Fibroblast of skin of right quadriceps (primary cell): Measurements from ENCODE around the gene MUC3A.
"Not testable (repeated sequence)": the region's sequence is repeated elsewhere in the genome, so short reads cannot be mapped to it uniquely, and the experiment has no call there.

Experiments used
- DNase-seq: peaks from one replicate; pipeline ENCODE4 v3.0.0-alpha.2; 2013

The MUC3A gene, protein sequence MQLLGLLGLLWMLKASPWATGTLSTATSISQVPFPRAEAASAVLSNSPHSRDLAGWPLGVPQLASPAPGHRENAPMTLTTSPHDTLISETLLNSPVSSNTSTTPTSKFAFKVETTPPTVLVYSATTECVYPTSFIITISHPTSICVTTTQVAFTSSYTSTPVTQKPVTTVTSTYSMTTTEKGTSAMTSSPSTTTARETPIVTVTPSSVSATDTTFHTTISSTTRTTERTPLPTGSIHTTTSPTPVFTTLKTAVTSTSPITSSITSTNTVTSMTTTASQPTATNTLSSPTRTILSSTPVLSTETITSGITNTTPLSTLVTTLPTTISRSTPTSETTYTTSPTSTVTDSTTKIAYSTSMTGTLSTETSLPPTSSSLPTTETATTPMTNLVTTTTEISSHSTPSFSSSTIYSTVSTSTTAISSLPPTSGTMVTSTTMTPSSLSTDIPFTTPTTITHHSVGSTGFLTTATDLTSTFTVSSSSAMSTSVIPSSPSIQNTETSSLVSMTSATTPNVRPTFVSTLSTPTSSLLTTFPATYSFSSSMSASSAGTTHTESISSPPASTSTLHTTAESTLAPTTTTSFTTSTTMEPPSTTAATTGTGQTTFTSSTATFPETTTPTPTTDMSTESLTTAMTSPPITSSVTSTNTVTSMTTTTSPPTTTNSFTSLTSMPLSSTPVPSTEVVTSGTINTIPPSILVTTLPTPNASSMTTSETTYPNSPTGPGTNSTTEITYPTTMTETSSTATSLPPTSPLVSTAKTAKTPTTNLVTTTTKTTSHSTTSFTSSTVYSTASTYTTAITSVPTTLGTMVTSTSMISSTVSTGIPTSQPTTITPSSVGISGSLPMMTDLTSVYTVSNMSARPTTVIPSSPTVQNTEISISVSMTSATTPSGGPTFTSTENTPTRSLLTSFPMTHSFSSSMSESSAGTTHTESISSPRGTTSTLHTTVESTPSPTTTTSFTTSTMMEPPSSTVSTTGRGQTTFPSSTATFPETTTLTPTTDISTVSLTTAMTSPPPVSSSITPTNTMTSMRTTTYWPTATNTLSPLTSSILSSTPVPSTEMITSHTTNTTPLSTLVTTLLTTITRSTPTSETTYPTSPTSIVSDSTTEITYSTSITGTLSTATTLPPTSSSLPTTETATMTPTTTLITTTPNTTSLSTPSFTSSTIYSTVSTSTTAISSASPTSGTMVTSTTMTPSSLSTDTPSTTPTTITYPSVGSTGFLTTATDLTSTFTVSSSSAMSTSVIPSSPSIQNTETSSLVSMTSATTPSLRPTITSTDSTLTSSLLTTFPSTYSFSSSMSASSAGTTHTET (N-terminal part only)

DNA sequence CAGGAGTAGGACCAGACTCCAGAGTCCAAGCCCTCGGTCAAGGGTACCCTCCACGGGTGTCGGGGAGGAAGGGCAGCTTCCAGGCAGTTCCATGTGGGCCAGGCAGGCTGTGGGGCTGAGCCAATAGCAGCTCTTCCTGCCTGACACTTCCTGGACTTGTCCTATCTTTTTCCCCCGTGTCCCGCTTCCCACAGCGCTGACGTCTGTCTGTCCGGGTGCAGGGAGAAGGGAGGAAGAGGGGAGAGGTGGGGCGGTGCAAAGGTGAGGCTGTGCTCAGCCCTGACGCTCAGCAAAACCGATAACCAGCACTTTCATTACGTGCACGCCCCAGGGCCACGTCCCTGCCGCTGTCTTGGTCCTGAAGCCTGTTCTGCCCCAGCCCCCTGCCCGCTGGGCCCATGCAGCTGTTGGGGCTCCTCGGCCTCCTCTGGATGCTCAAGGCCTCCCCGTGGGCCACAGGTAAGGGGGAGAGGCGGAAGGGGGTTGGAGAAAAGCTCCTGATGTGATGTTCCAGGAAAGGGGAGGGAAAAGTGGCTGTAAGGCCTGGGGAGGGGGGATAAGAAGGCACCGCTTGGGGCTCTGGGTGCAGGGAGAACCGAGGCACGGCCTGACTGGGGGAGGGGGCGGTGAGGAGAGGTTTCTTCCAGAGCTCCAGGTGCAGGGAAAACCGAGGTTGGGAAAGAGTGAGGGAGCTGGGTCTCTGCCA, at the start of gene MUC3A:
TSS of gene MUC3A (plus strand) at position 308 of the 706 bp plus-strand sequence. CDS start at position 399, 91 bp downstream.
- no peak for DNase-seq

DNA sequence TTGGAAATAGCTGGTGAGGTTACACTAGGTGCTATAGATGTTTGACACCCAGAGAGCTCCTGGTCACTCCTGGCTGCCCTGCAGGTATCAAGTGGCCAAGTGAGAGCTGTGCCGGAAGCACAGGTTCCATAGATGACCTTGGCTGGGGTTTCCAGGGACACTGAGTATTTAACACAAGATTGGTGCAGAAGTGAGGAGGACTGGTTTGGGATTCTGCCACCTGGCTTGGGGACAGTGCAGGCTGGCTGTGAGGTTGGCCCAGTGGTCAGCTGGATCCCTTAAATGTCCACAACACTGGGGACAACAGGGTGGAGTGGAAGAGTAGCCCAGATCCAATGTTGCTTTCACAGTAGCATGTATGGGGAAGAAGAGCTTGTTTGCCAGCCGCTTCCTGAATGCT, 48.4 kb upstream of the MUC3A start:
- no peak for DNase-seq

DNA sequence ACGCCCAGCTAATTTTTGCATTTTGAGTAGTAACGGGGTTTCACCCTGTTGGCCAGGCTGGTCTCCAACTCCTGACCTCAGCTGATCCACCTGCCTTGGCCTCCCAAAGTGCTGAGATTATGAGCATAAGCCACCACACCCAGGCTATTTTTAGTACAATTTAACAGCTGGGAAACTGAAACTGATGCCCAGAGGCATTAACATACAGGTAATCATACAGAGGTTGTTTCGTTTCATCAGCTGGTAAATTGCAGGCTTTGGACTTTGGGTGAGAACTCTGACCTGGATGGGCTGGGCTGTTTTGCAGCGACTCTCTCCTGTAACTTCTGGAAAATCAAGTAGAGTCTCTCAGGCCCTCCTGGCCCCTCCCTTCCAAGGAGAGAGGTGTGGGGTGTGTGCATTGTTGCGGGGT, 47.4 kb upstream of the MUC3A start:
- no peak for DNase-seq

DNA sequence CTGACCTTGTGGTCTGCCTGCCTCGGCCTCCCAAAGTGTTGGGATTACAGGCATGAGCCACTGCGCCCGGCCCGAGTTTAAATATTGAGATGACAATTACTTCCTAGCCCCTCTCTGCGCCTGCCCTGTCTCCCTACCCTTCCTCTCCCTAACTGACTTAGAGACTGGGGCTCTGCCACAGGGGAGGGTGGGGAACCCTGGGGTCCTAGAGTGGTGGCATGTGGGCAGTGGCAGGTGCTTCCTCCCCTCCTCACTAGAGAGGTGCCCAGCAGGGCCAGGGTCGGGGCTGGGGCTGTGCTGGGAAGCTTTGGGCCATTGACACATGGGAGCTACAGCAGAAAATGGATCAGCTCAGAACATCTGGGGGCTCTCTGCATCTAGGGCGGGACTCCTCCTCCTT, 46.7 kb upstream of the MUC3A start:
- DNase-seq = no peak

DNA sequence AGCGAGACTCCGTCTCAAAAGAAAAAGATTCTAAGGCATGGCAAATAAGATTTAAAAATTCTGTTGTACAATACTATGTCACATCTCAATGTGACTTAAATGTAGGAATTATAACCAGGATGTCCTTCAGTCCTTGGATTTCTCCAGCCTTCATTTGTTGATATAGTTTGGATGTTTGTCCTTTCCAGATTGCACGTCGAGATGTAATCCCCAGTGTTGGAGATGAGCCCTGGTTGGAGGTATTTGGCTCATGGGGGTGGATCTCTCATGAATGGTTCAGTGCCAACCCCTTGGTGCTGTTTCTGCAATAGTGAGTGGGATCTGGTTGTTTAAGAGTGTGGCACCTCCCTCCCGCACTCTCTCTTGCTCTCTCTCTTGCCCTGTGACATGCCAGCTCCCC, 40.8 kb upstream of the MUC3A start:
- DNase-seq = no peak

DNA sequence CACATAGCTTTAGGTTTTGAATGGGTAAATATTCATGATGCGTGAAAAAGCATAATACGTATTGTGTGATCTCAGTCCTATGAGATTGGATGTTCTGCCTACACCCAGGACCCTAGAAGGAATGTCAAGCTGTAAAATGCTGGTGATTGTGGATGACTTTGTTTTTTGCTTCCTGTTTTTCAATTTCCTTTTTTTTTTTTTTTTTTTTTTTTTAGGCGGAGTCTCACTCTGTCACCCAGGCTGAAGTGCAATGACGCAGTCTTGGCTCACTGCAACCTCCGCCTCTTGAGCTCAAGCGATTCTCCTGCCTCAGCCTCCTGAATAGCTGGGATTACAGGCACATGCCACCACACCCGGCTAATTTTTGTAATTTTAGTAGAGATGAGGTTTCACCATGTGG, 38.9 kb upstream of the MUC3A start:
- DNase-seq = not testable (repeated sequence)

DNA sequence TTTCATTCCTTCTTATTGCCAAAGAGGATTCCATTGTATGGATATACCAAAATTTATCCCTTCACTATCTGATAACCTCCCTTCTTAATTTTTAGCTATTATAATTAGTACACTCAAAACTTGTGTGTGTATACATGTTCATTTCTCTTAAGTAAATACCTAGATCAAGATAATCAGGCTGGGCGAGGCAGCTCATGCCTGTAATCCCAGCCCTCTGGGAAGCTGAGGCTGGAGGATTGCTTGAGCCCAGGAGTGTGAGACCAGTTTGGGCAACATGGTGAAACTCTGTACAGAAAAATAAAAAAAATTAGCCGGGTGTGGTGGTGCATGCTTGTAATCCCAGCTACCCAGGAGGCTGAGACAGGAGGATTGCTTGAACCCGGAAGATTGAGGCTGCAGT, 37.9 kb upstream of the MUC3A start:
- no peak for DNase-seq

DNA sequence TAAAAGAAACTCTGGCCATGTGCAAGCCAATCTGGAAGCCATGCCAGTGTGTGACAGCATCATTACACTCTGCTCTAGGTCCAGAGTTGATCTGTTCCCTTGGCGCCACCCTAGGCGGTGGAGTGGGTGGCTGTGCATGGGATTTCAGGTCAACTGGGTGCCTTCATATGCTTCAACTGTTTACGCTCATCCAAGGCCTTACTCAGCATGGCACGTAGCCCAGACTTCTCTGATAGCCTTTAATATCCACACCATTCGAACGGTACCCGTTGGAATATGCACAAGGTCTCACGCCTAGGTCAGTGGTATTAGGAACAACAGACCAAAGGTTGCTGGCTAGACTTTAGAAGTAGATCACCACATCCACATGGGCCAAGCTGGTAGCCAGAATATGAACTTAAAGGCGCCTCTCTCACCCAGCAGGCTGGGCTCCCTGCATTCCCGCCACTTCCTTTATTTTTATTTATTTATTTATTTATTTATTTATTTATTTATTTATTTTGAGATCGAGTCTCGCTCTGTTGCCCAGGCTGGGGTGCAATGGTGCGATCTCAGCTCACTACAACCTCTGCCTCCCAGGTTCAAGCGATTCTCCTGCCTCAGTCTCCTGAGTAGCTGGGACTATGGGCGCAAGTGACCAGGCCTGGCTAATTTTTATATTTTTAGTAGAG, 35.0 kb upstream of the MUC3A start:
- no peak for DNase-seq

DNA sequence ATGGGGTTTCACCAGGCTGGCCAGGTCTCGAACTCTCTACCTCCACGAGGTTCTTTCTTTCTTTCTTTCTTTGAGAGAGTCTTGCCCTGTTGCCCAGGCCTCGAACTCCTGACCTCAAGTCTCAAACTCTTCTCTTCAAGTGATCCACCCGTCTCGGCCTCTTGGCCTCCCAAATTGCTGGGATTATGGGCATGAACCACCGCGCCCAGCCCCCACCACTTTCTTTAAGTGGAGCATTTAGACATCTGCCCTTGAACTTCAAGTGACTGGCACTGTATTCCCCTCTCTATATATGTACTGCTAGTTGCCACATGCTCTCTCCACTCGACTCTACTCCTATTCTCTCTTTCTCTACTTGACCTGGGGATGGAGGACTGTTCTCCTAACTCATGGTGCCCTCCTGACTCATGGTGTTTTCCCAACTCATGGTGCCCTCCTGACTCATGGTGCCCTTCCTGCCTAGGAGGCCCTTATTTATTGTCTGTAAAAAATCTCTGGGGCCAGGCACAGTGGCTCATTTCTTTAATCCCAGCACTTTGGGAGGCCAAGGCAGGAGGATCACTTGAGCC, 34.4 kb upstream of the MUC3A start:
- no peak for DNase-seq

DNA sequence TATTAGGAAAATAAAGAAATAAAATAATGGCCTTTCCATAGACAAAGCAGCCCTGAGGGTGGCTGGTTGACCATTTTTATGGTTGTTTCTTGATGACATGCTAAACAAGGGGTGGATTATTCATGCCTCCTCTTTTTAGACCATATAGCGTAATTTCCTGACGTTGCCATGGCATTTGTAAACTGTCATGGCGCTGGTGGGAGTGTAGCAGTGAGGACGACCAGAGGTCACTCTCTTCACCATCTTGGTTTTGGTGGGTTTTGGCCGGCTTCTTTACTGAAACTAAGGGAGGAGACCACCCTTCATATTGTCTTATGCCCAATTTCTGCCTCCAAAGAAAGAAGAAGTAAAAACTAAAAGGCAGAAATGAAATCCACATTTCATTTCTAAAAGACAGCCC, 30.0 kb upstream of the MUC3A start:
- DNase-seq = not testable (repeated sequence)

DNA sequence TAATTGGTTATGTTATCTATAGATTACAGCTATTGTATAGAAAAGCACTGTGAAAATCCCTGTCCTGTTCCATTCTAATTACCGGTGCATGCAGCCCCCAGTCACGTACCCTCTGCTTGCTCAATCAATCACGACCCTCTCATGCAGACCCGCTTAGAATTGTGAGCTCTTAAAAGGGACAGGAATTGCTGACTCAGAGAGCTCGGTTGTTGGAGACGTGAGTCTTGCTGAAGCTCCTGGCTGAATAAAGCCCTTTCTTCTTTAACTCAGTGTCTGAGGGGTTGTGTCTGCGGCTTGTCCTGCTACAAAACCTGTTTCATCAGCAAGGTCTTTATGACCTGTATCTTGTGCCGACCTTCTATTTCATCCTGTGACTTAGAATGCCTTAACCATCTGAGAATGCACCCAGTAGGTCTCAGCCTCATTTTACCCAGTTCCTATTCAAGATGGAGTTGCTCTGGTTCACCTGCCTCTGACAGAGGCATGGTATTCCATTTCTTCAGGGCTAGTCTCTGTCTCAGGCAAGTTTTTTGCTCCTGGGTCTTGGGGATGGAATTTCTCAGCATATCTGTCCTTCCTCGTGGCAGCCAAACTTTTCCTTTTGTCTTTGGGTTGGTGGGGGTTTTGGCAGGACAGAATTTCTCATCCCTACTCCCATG, 29.4 kb upstream of the MUC3A start:
- DNase-seq = not testable (repeated sequence)

DNA sequence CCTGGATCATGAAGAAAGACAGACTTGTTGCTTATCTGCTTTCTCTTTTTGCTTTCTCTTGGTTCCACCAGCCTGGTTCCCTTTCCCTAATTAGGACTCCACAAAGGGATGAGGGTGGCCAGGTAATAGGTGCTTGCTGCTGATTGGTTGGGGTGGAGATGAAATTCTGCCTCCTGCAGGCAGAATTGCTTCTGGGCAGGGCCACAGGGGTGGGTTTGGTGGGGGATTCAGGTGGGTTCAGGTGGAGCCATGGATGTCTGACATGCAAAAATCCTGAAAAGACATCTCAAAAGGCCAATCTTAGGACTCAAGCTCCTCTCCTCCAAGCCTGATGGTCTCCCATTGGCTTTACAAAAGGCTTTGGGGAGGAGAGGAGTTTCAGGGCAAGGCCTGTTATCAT, 28.3 kb upstream of the MUC3A start:
- no peak for DNase-seq

DNA sequence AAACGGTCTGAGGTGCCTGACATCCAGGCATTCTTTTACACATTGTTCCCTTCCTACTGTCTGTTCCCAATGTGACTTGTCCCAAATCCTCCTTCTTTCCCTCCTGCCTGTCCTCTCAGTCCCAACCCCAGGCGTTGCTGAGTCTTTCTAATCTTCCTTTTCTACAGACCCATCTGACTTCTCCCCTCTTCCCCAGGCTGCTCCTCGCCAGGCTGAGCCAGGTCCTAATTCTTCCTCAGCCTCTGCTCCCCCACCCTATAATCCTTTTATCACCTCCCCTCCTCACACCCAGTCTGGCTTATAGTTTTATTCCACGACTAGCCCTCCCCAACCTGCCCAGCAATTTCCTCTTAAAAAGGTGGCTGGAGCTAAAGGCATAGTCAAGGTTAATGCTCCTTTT, 25.7 kb upstream of the MUC3A start:
- DNase-seq = not testable (repeated sequence)

DNA sequence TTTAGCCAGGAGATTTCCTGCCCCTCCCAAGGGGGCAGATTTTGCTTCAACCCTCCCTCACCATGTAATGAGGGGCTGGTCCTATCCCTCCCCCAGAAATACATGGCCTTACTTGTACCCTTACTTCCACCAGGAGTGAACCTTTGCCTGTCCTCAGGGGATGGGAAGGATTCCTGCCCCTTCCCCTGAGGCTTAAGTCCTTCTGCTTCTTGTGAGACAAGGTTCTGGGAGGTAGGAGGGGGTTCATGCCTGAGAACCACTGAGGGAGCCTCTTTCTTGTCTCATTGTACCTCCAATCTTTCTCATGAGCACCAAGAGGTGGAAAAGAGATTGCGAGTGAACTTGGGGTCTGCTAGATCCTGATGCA, 19.5 kb upstream of the MUC3A start:
- DNase-seq = no peak

DNA sequence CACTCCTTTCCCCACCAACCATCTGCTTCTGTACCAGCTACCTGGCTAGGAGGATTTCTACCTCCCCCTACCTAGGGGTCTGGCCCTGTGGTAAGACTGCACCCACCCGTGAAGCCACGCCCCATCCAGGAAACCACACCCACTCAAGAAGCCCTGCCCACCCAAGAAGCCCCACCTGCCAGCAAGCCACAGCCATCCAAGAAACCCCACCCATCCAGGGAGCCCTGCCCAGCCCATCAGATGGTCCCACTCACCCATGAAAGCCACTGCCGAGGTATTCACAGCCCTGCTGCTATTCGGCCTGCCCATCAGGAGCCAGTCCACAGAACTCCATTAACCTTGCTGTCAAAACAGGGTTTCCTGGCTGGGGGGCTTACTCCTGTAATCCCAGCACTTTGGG, 15.6 kb upstream of the MUC3A start:
- DNase-seq = no peak

DNA sequence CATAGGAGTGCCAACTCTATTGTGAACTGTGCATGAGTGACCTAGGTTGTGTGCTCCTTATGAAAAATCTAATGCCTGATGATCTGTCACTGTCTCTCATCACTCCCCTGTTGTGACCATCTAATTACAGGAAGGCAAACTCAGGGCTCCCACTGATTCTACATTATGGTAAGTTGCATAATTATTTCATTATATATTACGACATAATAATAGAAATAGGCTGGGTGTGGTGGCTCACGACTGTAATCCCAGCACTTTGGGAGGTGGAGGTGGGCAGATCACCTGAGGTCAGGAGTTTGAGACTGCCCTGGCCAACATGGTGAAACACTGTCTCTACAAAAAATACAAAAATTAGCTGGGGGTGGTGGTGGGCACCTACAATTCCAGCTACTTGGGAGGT, 14.0 kb upstream of the MUC3A start:
- DNase-seq = not testable (repeated sequence)

DNA sequence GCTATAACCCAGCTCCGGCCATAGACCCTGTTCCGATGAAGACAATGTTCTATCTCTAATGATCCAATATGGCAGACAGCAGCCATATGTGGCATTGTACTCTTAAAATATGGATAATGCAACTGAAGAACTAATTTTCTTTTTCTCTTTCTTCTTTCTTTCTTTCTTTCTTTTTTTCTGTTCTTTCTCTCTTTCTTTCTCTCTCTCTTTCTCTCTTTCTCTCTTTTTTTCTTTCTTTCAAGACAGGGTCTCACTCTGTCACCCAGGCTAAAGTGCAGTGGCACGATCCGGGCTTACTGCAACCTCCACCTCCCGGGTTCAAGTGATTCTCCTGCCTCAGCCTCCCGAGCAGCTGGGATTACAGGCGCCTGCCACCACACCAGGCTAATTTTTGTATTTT, 13.2 kb upstream of the MUC3A start:
- DNase-seq = not testable (repeated sequence)

DNA sequence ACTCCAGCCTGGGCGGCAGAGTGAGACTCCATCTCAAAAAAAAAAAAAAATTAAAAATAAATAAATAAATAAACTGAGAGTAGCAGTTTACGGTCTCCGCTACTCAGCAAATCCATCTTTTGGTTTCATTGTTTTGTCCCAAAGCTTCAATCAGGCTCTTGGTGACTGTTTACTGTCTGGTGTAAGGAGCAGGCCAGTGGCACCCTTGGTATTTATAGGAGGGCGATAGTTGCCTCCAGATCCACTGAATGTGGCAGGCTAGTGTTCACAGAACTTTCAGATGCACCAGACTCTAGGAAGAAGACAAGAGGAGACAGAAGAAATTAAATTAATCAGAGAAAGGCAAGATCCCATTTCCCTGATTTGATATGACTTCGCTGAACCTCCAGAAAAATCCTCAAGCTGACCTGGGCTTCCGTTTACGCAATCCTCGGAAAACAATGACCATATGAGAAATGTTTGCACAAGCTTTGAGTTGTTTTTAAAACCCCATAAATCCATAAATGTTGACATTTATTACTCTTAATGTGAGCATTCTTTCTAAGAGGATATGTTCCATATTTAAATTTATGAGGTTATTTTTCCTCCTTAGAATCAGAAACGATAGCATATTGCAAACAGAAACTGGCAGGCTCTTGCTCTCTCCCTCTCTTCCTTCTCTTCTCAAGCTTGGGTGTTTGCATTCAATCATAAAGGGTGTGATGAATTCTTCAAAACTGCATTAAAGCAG, 7.1 kb upstream of the MUC3A start:
- DNase-seq = no peak

DNA sequence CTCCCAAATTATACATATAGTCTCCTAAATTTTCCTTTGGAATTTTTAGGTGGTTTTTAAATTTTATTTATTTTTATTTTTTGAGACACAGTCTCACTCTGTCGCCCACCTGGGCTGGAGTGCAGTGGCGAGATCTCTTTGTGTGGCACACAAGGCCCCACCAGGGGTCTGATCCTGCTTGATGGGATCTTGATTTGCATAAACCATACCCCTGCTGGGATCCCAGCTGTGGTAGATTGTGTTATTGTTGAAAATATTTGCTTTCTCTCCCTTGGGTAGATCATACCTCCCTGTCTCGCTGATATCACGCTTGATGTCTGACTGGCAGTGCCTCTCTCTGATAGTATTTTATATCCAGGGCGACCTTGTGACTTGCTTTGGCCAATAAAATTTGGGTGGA, 5.6 kb upstream of the MUC3A start:
- DNase-seq = no peak

DNA sequence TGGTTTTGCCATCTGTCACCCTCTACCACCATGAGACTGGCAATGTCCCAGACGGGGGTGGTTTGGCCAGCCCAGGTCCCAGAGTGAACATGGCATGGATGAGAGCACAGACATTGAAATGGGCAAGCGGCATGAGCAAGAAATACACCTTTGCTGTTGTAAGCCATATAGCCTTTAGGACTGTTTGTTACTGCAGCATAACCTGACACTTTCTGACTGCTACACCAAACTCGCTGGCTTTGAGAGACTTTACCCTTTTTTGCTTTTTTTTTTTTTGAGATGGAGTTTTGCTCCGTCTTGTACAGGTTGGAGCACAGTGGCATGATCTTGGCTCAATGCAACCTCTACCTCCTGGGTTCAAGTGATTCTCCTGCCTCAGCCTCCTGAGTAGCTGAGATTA, 5.2 kb upstream of the MUC3A start:
- DNase-seq = no peak
